ENCODE data around the gene KIF26B.

The KIF26B gene

DNA sequence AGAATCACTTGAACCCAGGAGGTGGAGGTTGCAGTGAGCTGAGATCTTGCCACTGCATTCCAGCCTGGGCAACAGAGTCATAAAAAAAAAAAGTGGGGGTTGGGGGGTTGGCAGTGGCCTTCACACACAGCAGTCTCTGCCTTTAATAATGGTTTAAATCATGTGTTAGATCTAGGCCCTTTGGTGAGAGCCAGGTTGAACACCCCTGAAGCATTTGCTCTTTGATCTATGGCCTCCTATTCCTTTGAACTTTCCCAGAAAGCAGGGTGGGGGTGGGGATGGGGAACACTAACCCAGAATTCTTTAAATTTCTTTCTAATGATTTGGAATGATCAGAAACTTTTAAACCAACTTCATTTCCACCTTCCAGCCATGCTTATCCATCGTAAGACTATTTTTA, 313.0 kb downstream of the KIF26B start:
- H3K4me1 ChIP-seq (ENCODE audit: insufficient read depth, low read length): no peaks in the 10 kb centered on the region
- H3K27me3 ChIP-seq (ENCODE audit: control insufficient read depth in 1 of 2, insufficient read depth in 2 of 2, low read length in 2 of 2): no peaks in the 10 kb centered on the region
- no peak overlapping the region for H3K9ac ChIP-seq (ENCODE audit: low read length)
- no peak overlapping the region for H3K27ac ChIP-seq (ENCODE audit: low read depth, low read length)
- H3K36me3 ChIP-seq (ENCODE audit: insufficient read depth, low read length): no peaks in the 10 kb centered on the region
- no peak overlapping the region for H3K4me3 ChIP-seq (ENCODE audit: low read depth in 1 of 2, low read length in 2 of 2)
- H3K9me3 ChIP-seq (ENCODE audit: low read length): no peaks in the 10 kb centered on the region

DNA sequence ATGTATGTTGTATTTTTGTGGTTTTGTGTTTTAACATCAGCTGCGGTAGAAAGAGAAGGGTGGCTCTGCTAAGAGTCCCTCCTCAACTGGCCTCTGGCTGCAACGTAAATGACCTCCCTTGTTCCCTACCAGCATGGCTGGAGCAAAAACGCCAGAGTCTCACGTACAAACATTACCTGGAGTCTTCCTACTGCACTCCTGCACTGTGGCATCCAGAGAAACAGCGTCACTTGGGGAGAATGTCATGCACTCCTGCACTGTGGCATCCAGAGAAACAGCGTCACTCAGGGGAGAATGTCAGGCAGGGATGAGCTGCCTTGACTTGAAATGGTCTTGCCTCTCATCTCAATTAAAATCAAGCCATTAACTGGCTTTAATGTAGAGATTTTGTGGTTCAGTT, 314.2 kb downstream of the KIF26B start:
- Histone ChIP-seq H3K9ac (ENCODE audit: low read length) (no peak overlapping the region), H3K36me3 (ENCODE audit: insufficient read depth, low read length) (no peaks in the 10 kb centered on the region), H3K27ac (ENCODE audit: low read depth, low read length) (no peak overlapping the region), H3K4me3 (ENCODE audit: low read depth in 1 of 2, low read length in 2 of 2) (no peak overlapping the region), H3K9me3 (ENCODE audit: low read length) (no peaks in the 10 kb centered on the region), H3K27me3 (ENCODE audit: control insufficient read depth in 1 of 2, insufficient read depth in 2 of 2, low read length in 2 of 2) (no peaks in the 10 kb centered on the region), H3K4me1 (ENCODE audit: insufficient read depth, low read length) (no peaks in the 10 kb centered on the region)

DNA sequence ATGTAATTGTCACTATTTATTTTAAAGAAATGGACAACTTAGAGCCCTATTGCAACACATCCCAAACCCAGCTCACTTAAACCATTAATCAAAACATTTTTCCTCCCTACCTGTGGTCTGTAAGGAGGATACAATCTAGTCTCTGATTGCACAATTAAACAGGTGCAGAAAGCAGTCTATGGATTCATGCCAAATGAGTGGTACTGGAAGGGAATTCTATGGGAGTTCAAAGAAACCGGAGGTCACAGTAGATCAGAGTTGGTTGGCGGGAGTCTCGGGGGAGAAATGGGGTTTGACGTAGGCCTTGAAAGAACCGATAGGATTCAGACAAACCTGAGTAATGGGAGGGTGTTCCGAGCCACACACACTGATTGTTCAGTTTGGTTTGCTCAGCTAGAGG, 314.9 kb downstream of the KIF26B start:
- Histone ChIP-seq H3K27ac (ENCODE audit: low read depth, low read length) (no peak overlapping the region), H3K9ac (ENCODE audit: low read length) (no peak overlapping the region), H3K36me3 (ENCODE audit: insufficient read depth, low read length) (no peaks in the 10 kb centered on the region), H3K4me1 (ENCODE audit: insufficient read depth, low read length) (no peaks in the 10 kb centered on the region), H3K9me3 (ENCODE audit: low read length) (no peaks in the 10 kb centered on the region), H3K4me3 (ENCODE audit: low read depth in 1 of 2, low read length in 2 of 2) (no peak overlapping the region), H3K27me3 (ENCODE audit: control insufficient read depth in 1 of 2, insufficient read depth in 2 of 2, low read length in 2 of 2) (no peaks in the 10 kb centered on the region)

DNA sequence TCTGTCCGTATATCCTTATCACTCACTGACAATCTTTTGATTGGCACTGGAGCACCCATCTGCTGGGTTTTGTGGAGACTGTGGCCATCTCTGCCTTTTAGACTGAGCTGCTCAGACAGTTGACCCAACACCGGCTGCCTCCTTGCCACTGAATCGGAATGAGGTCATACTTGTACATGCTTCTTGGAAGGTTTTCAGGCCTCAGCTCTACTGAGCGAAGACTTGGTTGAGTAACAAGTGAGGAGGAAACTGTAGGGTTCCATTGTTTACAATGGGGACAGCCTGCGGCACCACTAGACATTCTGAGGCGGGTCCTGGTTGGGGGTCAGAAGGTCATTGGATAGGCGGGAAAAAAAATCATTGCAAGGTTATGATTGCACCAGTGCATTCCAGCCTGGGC, 320.3 kb downstream of the KIF26B start:
- H3K9ac ChIP-seq (ENCODE audit: low read length): no peak overlapping the region
- no peak overlapping the region for H3K4me3 ChIP-seq (ENCODE audit: low read depth in 1 of 2, low read length in 2 of 2)
- no peaks in the 10 kb centered on the region for H3K36me3 ChIP-seq (ENCODE audit: insufficient read depth, low read length)
- H3K4me1 ChIP-seq (ENCODE audit: insufficient read depth, low read length): peaks cover 2% of the 10 kb centered on the region
- H3K27me3 ChIP-seq (ENCODE audit: control insufficient read depth in 1 of 2, insufficient read depth in 2 of 2, low read length in 2 of 2): no peaks in the 10 kb centered on the region
- no peak overlapping the region for H3K27ac ChIP-seq (ENCODE audit: low read depth, low read length)
- H3K9me3 ChIP-seq (ENCODE audit: low read length): no peaks in the 10 kb centered on the region

DNA sequence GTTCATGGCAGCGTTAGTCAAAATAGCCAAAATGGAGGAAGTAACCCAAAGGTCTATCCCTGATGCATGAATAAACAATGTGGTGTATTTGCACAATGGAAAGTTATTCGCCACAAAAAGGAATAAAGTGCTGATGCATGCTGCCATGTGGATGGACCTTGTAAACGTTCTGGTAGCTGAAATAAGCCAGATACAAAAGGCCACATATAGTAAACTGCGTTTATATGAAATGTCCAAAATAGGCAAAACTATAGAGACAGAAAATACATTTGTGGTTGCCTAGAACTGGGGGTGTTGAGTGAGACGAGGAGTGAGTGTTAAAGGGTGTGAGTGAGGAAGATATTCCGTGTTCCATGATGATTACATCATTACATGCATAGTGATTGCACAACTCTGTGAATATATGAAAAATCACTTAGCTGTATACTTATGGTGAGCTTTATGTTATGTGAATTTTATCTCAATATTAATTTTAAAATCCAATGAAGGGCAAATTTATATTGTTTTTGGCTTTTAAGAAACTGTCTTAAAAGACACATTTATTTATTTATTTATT, 321.3 kb downstream of the KIF26B start:
- Histone ChIP-seq H3K27me3 (ENCODE audit: control insufficient read depth in 1 of 2, insufficient read depth in 2 of 2, low read length in 2 of 2) (no peaks in the 10 kb centered on the region), H3K4me1 (ENCODE audit: insufficient read depth, low read length) (peaks cover 8% of the 10 kb centered on the region), H3K36me3 (ENCODE audit: insufficient read depth, low read length) (no peaks in the 10 kb centered on the region), H3K9me3 (ENCODE audit: low read length) (no peaks in the 10 kb centered on the region), H3K9ac (ENCODE audit: low read length) (no peak overlapping the region), H3K4me3 (ENCODE audit: low read depth in 1 of 2, low read length in 2 of 2) (no peak overlapping the region), H3K27ac (ENCODE audit: low read depth, low read length) (no peak overlapping the region)

DNA sequence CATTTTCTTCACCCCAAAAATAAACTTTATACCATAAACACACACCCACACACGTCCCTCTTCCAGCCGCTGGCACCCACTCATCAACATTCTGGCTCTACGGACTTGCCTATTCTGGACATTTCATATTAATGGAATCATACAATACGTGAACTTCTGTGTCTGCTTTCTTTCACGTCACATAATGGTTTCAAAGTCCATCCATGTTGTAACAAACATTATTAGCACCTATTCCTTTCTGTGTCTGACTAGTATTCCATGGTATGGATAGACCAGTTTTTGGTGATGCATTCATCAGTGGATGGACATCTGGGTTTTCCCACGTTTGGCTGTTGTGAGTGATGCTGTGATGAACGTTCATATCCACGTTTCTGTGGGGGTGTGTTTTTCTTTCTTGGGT, 323.2 kb downstream of the KIF26B start:
- Histone ChIP-seq H3K4me3 (ENCODE audit: low read depth in 1 of 2, low read length in 2 of 2) (no peak overlapping the region), H3K27ac (ENCODE audit: low read depth, low read length) (no peak overlapping the region), H3K9me3 (ENCODE audit: low read length) (no peaks in the 10 kb centered on the region), H3K9ac (ENCODE audit: low read length) (no peak overlapping the region), H3K27me3 (ENCODE audit: control insufficient read depth in 1 of 2, insufficient read depth in 2 of 2, low read length in 2 of 2) (no peaks in the 10 kb centered on the region), H3K36me3 (ENCODE audit: insufficient read depth, low read length) (no peaks in the 10 kb centered on the region), H3K4me1 (ENCODE audit: insufficient read depth, low read length) (peaks cover 11% of the 10 kb centered on the region)

DNA sequence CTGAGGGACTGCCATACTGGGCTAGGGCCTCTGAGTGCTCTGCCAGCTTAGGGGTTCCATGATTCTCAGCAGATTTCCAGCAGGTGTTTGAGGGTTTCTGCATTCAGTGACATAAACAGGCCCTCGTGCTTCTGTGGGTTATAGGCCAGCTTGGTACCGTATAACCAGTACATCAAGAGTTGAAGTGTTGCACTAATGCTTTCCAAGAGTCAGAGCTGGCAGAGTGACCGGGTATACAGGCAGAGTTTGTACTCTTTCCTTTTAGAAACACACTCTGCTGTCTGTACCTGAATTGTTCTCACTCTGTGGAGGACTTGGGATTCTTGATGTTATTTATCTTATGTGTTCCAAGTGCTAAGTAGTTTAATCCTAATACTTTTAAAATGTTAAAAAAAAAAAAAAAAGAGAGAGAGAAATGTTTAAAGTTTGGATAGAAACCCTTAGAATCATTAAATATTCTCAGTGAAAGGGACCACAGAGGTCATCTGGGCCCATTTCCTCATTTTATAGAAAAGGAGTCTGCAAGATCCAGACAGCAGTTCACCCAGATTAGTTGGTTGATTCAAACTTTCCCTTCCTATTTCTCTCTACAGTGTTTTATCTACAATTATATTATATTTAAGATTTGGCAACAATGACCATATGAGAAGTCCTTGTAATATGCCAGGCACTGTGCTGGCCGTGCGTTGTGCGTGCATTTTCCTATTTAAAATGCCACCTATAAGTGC, 325.8 kb downstream of the KIF26B start:
- Histone ChIP-seq H3K27me3 (ENCODE audit: control insufficient read depth in 1 of 2, insufficient read depth in 2 of 2, low read length in 2 of 2) (no peaks in the 10 kb centered on the region), H3K9ac (ENCODE audit: low read length) (no peak overlapping the region), H3K4me3 (ENCODE audit: low read depth in 1 of 2, low read length in 2 of 2) (no peak overlapping the region), H3K9me3 (ENCODE audit: low read length) (no peaks in the 10 kb centered on the region), H3K4me1 (ENCODE audit: insufficient read depth, low read length) (peaks cover 11% of the 10 kb centered on the region), H3K36me3 (ENCODE audit: insufficient read depth, low read length) (no peaks in the 10 kb centered on the region), H3K27ac (ENCODE audit: low read depth, low read length) (no peak overlapping the region)

DNA sequence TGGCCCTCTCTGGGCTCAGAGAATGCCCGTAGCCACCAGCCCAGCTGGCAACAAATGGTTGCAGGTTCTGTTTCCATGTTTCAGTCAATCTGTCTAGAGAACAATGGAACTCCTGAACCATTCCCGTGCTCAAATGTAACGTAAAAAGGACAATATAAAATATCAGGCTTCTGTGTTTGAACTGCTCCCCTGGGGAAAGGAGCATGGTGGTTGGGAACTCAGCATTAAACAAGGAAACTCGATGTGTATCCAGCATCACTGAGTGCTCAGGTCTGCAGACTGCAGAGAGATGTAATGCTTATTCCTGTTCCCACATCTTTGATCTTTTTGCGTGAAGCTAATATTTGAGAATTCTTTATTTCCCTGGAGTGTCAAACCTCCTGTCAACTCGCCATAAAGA, 326.5 kb downstream of the KIF26B start:
- H3K9me3 ChIP-seq (ENCODE audit: low read length): no peaks in the 10 kb centered on the region
- no peak overlapping the region for H3K9ac ChIP-seq (ENCODE audit: low read length)
- H3K27ac ChIP-seq (ENCODE audit: low read depth, low read length): no peak overlapping the region
- peaks cover 11% of the 10 kb centered on the region for H3K4me1 ChIP-seq (ENCODE audit: insufficient read depth, low read length)
- no peaks in the 10 kb centered on the region for H3K36me3 ChIP-seq (ENCODE audit: insufficient read depth, low read length)
- no peaks in the 10 kb centered on the region for H3K27me3 ChIP-seq (ENCODE audit: control insufficient read depth in 1 of 2, insufficient read depth in 2 of 2, low read length in 2 of 2)
- H3K4me3 ChIP-seq (ENCODE audit: low read depth in 1 of 2, low read length in 2 of 2): no peak overlapping the region

DNA sequence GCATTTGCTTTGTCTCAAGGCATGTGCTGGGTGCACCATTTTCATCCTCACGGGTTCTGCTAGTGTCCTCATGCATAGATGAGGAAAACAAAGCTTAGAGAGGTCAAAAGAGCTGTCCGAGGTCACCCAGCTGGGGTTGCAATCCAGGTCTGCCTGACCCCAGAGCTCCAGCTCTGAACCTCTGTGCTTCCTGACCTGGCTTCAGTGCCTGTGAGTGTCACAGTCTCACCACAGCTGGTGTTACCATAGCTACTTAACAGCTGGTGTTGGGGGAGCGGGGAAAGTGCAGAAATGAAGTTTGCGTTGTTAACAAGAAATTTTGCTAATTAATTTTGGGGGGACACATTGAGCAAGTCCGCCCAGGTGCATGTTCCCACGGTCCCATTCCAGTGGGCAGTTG, 328.5 kb downstream of the KIF26B start:
- no peak overlapping the region for H3K27ac ChIP-seq (ENCODE audit: low read depth, low read length)
- no peak overlapping the region for H3K9ac ChIP-seq (ENCODE audit: low read length)
- no peaks in the 10 kb centered on the region for H3K36me3 ChIP-seq (ENCODE audit: insufficient read depth, low read length)
- peaks cover 11% of the 10 kb centered on the region for H3K4me1 ChIP-seq (ENCODE audit: insufficient read depth, low read length)
- H3K27me3 ChIP-seq (ENCODE audit: control insufficient read depth in 1 of 2, insufficient read depth in 2 of 2, low read length in 2 of 2): no peaks in the 10 kb centered on the region
- H3K4me3 ChIP-seq (ENCODE audit: low read depth in 1 of 2, low read length in 2 of 2): no peak overlapping the region
- no peaks in the 10 kb centered on the region for H3K9me3 ChIP-seq (ENCODE audit: low read length)

DNA sequence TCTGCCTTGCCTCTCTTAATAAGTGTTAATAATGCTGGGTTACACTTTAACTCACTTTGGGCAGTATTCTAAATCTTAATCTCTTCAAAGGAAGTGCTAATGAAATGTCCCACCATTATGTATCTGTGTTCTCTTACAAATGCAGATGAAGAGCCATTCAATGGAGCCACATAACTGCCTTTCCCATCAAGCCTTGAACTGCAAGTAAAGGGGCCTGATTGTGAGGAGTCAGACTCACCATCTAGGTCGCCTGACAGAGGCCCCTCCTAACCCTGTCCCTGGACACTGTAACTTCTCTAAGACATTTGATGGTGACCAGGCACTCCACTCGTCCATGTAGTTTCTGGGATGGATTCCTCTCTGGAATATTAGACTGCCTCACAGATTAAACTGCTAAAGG, 329.4 kb downstream of the KIF26B start:
- Histone ChIP-seq H3K36me3 (ENCODE audit: insufficient read depth, low read length) (no peaks in the 10 kb centered on the region), H3K4me1 (ENCODE audit: insufficient read depth, low read length) (peaks cover 11% of the 10 kb centered on the region), H3K27me3 (ENCODE audit: control insufficient read depth in 1 of 2, insufficient read depth in 2 of 2, low read length in 2 of 2) (no peaks in the 10 kb centered on the region), H3K9me3 (ENCODE audit: low read length) (no peaks in the 10 kb centered on the region), H3K27ac (ENCODE audit: low read depth, low read length) (no peak overlapping the region), H3K9ac (ENCODE audit: low read length) (no peak overlapping the region), H3K4me3 (ENCODE audit: low read depth in 1 of 2, low read length in 2 of 2) (no peak overlapping the region)

DNA sequence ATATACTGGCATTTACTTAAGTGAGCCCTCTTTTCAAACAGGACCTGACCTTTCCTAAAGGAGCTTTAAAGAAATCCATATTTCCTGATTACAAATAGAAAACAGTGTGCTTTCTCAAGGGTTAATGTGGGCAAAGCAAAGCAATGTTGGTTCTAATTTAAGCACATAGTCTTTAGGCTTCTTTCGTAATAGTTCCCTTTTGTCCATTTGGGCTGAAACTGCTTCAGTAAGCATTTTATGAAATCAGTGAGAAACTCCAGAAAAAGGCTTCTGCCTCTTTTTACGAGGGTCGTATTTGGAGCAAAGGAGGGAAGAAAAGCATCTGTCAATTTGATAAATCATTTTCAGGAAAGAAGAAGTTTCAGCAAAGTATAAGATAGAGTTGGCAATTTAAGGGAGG, 331.2 kb downstream of the KIF26B start:
- Histone ChIP-seq H3K27me3 (ENCODE audit: control insufficient read depth in 1 of 2, insufficient read depth in 2 of 2, low read length in 2 of 2) (no peaks in the 10 kb centered on the region), H3K4me3 (ENCODE audit: low read depth in 1 of 2, low read length in 2 of 2) (no peak overlapping the region), H3K9ac (ENCODE audit: low read length) (no peak overlapping the region), H3K9me3 (ENCODE audit: low read length) (no peaks in the 10 kb centered on the region), H3K4me1 (ENCODE audit: insufficient read depth, low read length) (peaks cover 4% of the 10 kb centered on the region), H3K27ac (ENCODE audit: low read depth, low read length) (no peak overlapping the region), H3K36me3 (ENCODE audit: insufficient read depth, low read length) (no peaks in the 10 kb centered on the region)

DNA sequence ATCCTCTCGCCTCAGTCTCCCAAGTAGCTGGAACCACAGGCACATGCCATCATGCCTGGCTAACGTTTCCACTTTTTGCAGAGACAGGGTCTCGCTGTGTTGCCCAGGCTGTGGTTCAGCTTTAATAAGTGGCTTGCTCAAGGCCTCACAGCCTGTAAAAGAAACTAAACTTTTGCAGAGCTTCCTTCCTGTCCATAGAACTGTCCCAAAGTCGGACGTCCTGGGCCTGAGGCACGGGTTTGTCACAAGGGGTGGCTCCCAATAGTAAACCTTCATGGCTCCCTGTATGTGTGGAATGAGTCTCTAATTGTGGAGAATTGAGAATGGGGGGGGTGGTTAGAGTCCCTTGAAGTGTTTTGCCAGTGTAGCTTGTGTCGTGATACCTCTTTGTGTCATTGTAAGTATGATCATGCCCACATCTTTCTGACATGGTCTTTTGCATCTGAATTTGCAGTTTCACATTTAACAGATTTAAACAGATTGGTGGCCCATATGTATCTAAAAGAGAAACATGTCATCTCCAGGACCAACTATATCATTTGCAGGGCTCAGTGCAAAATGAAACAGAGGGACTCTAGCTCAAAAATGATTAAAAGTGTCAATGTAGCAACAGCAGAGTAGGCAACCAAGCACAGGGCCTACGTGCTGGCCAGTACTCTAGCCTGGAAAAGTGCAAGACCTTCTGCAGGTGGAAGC, 332.1 kb downstream of the KIF26B start:
- Histone ChIP-seq H3K9me3 (ENCODE audit: low read length) (no peaks in the 10 kb centered on the region), H3K27ac (ENCODE audit: low read depth, low read length) (no peak overlapping the region), H3K4me3 (ENCODE audit: low read depth in 1 of 2, low read length in 2 of 2) (no peak overlapping the region), H3K27me3 (ENCODE audit: control insufficient read depth in 1 of 2, insufficient read depth in 2 of 2, low read length in 2 of 2) (no peaks in the 10 kb centered on the region), H3K36me3 (ENCODE audit: insufficient read depth, low read length) (no peaks in the 10 kb centered on the region), H3K4me1 (ENCODE audit: insufficient read depth, low read length) (no peaks in the 10 kb centered on the region), H3K9ac (ENCODE audit: low read length) (no peak overlapping the region)

Measured in muscle layer of colon (tissue), 2 donors.